Measurements from ENCODE around the gene ZNF195.
"Not testable (repeated sequence)": the region's sequence is repeated elsewhere in the genome, so short reads cannot be mapped to it uniquely, and the experiment has no call there.

DNA sequence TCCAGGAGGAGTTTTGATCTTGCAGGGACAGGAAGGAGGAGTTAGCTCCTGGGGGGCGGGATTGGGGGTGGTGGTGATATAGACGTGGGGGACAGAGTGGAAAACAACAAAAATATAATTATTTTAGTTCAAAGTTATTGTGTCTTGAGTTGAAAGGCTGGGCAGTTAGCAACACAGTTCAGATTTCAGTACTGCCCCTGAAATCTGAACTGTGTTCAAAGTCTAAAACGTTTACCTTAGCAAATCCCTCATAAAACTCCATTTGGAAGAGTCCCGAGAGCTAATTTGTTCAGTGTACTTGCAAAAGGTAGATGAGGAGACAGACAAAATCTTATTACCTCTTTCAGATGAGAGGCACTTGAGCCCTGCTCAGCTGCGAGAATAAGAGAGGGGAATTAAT is 45.0 kb upstream of the ZNF195 start:
- TF ChIP-seq EZH2 (IDR thresholded peaks at IDR 0.05); POLR2AphosphoS5 (IDR thresholded peaks at IDR 0.05; ENCODE audit: borderline replicate concordance, low read depth, low read length): not testable (repeated sequence)
